ENCODE data around the gene GNG7.
"Not testable (repeated sequence)": the region's sequence is repeated elsewhere in the genome, so short reads cannot be mapped to it uniquely, and the experiment has no call there.

Gene GNG7

GRCh38 chr19:2547721-2548120 lies 154.8 kb downstream of the GNG7 start:
- no peak for ATAC-seq

- ATAC-seq, result no peak
These were observed 155.3 kb downstream of the GNG7 start for GRCh38 chr19:2547033-2547680.

- no peak for ATAC-seq
These were observed 156.1 kb downstream of the GNG7 start for GRCh38 chr19:2546128-2547032.

GRCh38 chr19:2545416-2546127 lies 156.9 kb downstream of the GNG7 start:
- not testable (repeated sequence) for ATAC-seq

GRCh38 chr19:2544576-2545415 lies 157.7 kb downstream of the GNG7 start:
- ATAC-seq, result no peak

GRCh38 chr19:2543463-2544442 lies 158.7 kb downstream of the GNG7 start:
- ATAC-seq, result peak; percentile 90 to 91

- ATAC-seq, result not testable (repeated sequence)
These were observed 159.4 kb downstream of the GNG7 start for GRCh38 chr19:2543072-2543462.

GRCh38 chr19:2542341-2543069 lies 160.0 kb downstream of the GNG7 start:
- no peak for ATAC-seq

GRCh38 chr19:2540646-2541454 lies 161.6 kb downstream of the GNG7 start:
- ATAC-seq, result no peak

GRCh38 chr19:2540251-2540645 lies 162.2 kb downstream of the GNG7 start:
- no peak for ATAC-seq

GRCh38 chr19:2538096-2538757 lies 164.3 kb downstream of the GNG7 start:
- no peak for ATAC-seq

GRCh38 chr19:2537584-2537983 lies 164.9 kb downstream of the GNG7 start:
- ATAC-seq, result not testable (repeated sequence)

- no peak for ATAC-seq
These were observed 166.0 kb downstream of the GNG7 start for GRCh38 chr19:2536461-2536860.

GRCh38 chr19:2534423-2535013 lies 168.0 kb downstream of the GNG7 start:
- ATAC-seq, result no peak

GRCh38 chr19:2533686-2534422 lies 168.6 kb downstream of the GNG7 start:
- no peak for ATAC-seq

GRCh38 chr19:2533072-2533425 lies 169.4 kb downstream of the GNG7 start:
- ATAC-seq, result no peak

GRCh38 chr19:2532252-2533071 lies 170.0 kb downstream of the GNG7 start:
- ATAC-seq, result no peak
